Thyroid gland (tissue), 4 donors: Measurements from ENCODE around the gene AMMECR1. TPM values are rescaled to one million over a fixed set of nuclear protein-coding genes. Genes with fewer than 3 reads are reported as not detected.

Experiments used
- DNase-seq, 2 donors: peaks; one replicate each; pipeline ENCODE4 v3.0.0-alpha.2; 2019
- H3K27ac ChIP-seq, 3 donors: fragments of 200-600 bp; sonication (generic); 1 replicate in 2 of 3; 2 replicates in 1 of 3; pipeline ENCODE4 v1.5.1; 2016 to 2019; ENCODE audit warnings: mild to moderate bottlenecking in 1 of 3, moderate library complexity in 1 of 3
- H3K27me3 ChIP-seq: fragments of 200-600 bp; sonication (generic); one replicate; pipeline ENCODE4 v1.5.1; 2019
- H3K36me3 ChIP-seq, 2 donors: fragments of 200-600 bp; sonication (generic); one replicate each; pipeline ENCODE4 v1.5.1; 2016 to 2019
- H3K4me1 ChIP-seq, 2 donors: fragments of 200-600 bp; sonication (generic); one replicate each; pipeline ENCODE4 v1.5.1; 2017 to 2019
- H3K4me3 ChIP-seq, 3 donors: fragments of 200-600 bp; sonication (generic); replicated peaks in 1 of 3; 1 replicate in 2 of 3; 2 replicates in 1 of 3; pipeline ENCODE4 v1.5.1; 2016; ENCODE audit warnings: mild to moderate bottlenecking in 1 of 3
- H3K9me3 ChIP-seq: fragments of 200-600 bp; sonication (generic); one replicate; pipeline ENCODE4 v1.5.1; 2017
- CTCF ChIP-seq, 6 experiments: fragments of 200-600 bp in 3 of 6; fragments of 450-650 bp in 3 of 6; sonication (generic) in 3 of 6; IDR thresholded peaks; one replicate each; pipeline ENCODE4 v1.5.1; 2016 to 2019; ENCODE audit warnings: antibody characterized with exemption in 6 of 6, mild to moderate bottlenecking in 2 of 6, inconsistent platforms in 1 of 6, moderate library complexity in 1 of 6
- POLR2A ChIP-seq, 2 donors: fragments of 450-650 bp; IDR thresholded peaks; one replicate each; pipeline ENCODE4 v1.6.1; 2017; ENCODE audit warnings: antibody characterized with exemption in 2 of 2, mild to moderate bottlenecking in 2 of 2, moderate library complexity in 1 of 2
- WGBS, 2 donors: methylation state at CpG; one replicate each; pipeline ENCODE4 v1.1.5; 2017; 5-methylcytosine and 5-hydroxymethylcytosine counted together
- intact Hi-C: fragments of 100-400 bp; cut with DNase I; formaldehyde crosslinking; loops from one replicate; pipeline ENCODE4 v1.15.1; 2023
- total RNA-seq, 4 donors: library from RNA; depleted of rRNA; stranded (reverse); fragments of >200 nt; gene quantifications; one replicate each; pipeline ENCODE4 v1.2.3, GENCODE V29; 2016

AMMECR1 gene
- total RNA-seq, 4 donors from 2014 or later = 6.2 to 38.0 (median 11.0) TPM

GRCh38 chrX:110215411-110215810, 102.5 kb downstream of the AMMECR1 start:
- Histone ChIP-seq H3K4me3 (no peak overlapping the region), H3K4me1 (no peaks in the 10 kb centered on the region), H3K27me3 (no peaks in the 10 kb centered on the region), H3K27ac (no peak overlapping the region), H3K9me3 (no peaks in the 10 kb centered on the region), H3K36me3 (no peaks in the 10 kb centered on the region)
- intact Hi-C loops = no loop called here
- DNase-seq = no peak
- WGBS, 2 donors = 92 to 96% methylated on average over 1 of the region's 1 CpG
- no peak for TF ChIP-seq CTCF (IDR thresholded peaks at IDR 0.05)
- TF ChIP-seq POLR2A (IDR thresholded peaks at IDR 0.05) = no peak

- intact Hi-C loops = no loop called here
- DNase-seq = no peak
- no peak for TF ChIP-seq CTCF (IDR thresholded peaks at IDR 0.05)
- no peak for TF ChIP-seq POLR2A (IDR thresholded peaks at IDR 0.05)
- Histone ChIP-seq H3K36me3 (no peaks in the 10 kb centered on the region), H3K4me3 (no peak overlapping the region), H3K9me3 (no peaks in the 10 kb centered on the region), H3K27ac (no peak overlapping the region), H3K27me3 (no peaks in the 10 kb centered on the region), H3K4me1 (no peaks in the 10 kb centered on the region)
- WGBS, 2 donors = 93% methylated on average over 1 of the region's 1 CpG
These were observed 103.2 kb downstream of the AMMECR1 start for GRCh38 chrX:110214684-110215083.

GRCh38 chrX:110213183-110213582, 104.7 kb downstream of the AMMECR1 start:
- no peak overlapping the region for H3K27ac ChIP-seq
- H3K9me3 ChIP-seq = no peaks in the 10 kb centered on the region
- DNase-seq = no peak
- intact Hi-C loops = no loop called here
- no peaks in the 10 kb centered on the region for H3K36me3 ChIP-seq
- no peaks in the 10 kb centered on the region for H3K4me1 ChIP-seq
- H3K27me3 ChIP-seq = no peaks in the 10 kb centered on the region
- no peak overlapping the region for H3K4me3 ChIP-seq
- WGBS, 2 donors = 100% methylated on average over 1 of the region's 1 CpG
- TF ChIP-seq CTCF (IDR thresholded peaks at IDR 0.05) (no peak), POLR2A (IDR thresholded peaks at IDR 0.05) (no peak)

GRCh38 chrX:110212299-110212698, 105.6 kb downstream of the AMMECR1 start:
- Histone ChIP-seq H3K36me3 (no peaks in the 10 kb centered on the region), H3K27ac (no peak overlapping the region), H3K27me3 (no peaks in the 10 kb centered on the region), H3K4me3 (no peak overlapping the region), H3K4me1 (no peaks in the 10 kb centered on the region), H3K9me3 (no peaks in the 10 kb centered on the region)
- no peak for DNase-seq
- 94 to 96% methylated on average over 3 of the region's 3 CpGs for WGBS, 2 donors
- intact Hi-C loops = no loop called here
- TF ChIP-seq POLR2A (IDR thresholded peaks at IDR 0.05) (no peak), CTCF (IDR thresholded peaks at IDR 0.05) (no peak)

- Histone ChIP-seq H3K4me1 (no peaks in the 10 kb centered on the region), H3K36me3 (no peaks in the 10 kb centered on the region), H3K27ac (no peak overlapping the region), H3K4me3 (no peak overlapping the region), H3K27me3 (no peaks in the 10 kb centered on the region), H3K9me3 (no peaks in the 10 kb centered on the region)
- WGBS, 2 donors = 92 to 100% methylated on average over 1 of the region's 1 CpG
- TF ChIP-seq POLR2A (IDR thresholded peaks at IDR 0.05) = no peak
- no peak for TF ChIP-seq CTCF (IDR thresholded peaks at IDR 0.05)
- no peak for DNase-seq
- intact Hi-C loops = no loop called here
These were observed 106.5 kb downstream of the AMMECR1 start for GRCh38 chrX:110211340-110211739.
